KMS-11 (cell line): ENCODE results near the gene CCDC185.

Experiments
- H2AFZ ChIP-seq: fragments of 200-600 bp; sonication (generic); 2 replicates; pipeline ENCODE4 v1.6.1; 2016; ENCODE audit warnings: antibody characterized with exemption, mixed run types, low read depth
- H3K27ac ChIP-seq: fragments of 200-600 bp; sonication (generic); 2 replicates; pipeline ENCODE4 v1.6.1; 2016; ENCODE audit warnings: mild to moderate bottlenecking, mixed run types
- H3K27me3 ChIP-seq: fragments of 200-600 bp; sonication (generic); 2 replicates; pipeline ENCODE4 v1.6.1; 2017; ENCODE audit warnings: mild to moderate bottlenecking, low read depth, mixed run types, moderate library complexity; ENCODE audit not compliant: insufficient read depth
- H3K36me3 ChIP-seq: fragments of 200-600 bp; sonication (generic); 2 replicates; pipeline ENCODE4 v1.6.1; 2017; ENCODE audit warnings: mild to moderate bottlenecking, mixed run types; ENCODE audit not compliant: insufficient read depth
- H3K4me1 ChIP-seq: fragments of 200-600 bp; sonication (generic); 2 replicates; pipeline ENCODE4 v1.6.1; 2016; ENCODE audit warnings: mild to moderate bottlenecking, low read depth, mixed run types; ENCODE audit not compliant: poor library complexity, severe bottlenecking
- H3K4me2 ChIP-seq: fragments of 200-600 bp; sonication (generic); 2 replicates; pipeline ENCODE4 v1.7.0; 2016; ENCODE audit warnings: mild to moderate bottlenecking, mixed run types
- H3K4me3 ChIP-seq: fragments of 200-600 bp; sonication (generic); IDR thresholded peaks from 2 replicates; pipeline ENCODE4 v1.6.1; 2017; ENCODE audit warnings: low read depth, low read length, mixed read lengths; ENCODE audit not compliant: insufficient read depth
- H3K79me2 ChIP-seq: fragments of 200-600 bp; sonication (generic); 2 replicates; pipeline ENCODE4 v1.6.1; 2016; ENCODE audit warnings: low read depth, mixed run types; ENCODE audit not compliant: insufficient read depth
- H3K9ac ChIP-seq: fragments of 200-600 bp; sonication (generic); 2 replicates; pipeline ENCODE4 v1.6.1; 2016; ENCODE audit warnings: mild to moderate bottlenecking, mixed run types
- H4K20me1 ChIP-seq: fragments of 200-600 bp; sonication (generic); 2 replicates; pipeline ENCODE4 v1.6.1; 2016; ENCODE audit warnings: mild to moderate bottlenecking, mixed run types; ENCODE audit not compliant: insufficient read depth
- TF ChIP-seq, protein P1 (sequence below): fragments of 200-600 bp; sonication (generic); conservative IDR thresholded peaks from 2 replicates; pipeline ENCODE4 v1.6.1; 2017; ENCODE audit warnings: low read depth, mild to moderate bottlenecking, antibody characterized with exemption, low read length, moderate library complexity, mixed read lengths

The CCDC185 gene

GRCh38 chr1:223421676-223422075 lies 28.5 kb downstream of the CCDC185 start:
- TF ChIP-seq, protein P1, sequence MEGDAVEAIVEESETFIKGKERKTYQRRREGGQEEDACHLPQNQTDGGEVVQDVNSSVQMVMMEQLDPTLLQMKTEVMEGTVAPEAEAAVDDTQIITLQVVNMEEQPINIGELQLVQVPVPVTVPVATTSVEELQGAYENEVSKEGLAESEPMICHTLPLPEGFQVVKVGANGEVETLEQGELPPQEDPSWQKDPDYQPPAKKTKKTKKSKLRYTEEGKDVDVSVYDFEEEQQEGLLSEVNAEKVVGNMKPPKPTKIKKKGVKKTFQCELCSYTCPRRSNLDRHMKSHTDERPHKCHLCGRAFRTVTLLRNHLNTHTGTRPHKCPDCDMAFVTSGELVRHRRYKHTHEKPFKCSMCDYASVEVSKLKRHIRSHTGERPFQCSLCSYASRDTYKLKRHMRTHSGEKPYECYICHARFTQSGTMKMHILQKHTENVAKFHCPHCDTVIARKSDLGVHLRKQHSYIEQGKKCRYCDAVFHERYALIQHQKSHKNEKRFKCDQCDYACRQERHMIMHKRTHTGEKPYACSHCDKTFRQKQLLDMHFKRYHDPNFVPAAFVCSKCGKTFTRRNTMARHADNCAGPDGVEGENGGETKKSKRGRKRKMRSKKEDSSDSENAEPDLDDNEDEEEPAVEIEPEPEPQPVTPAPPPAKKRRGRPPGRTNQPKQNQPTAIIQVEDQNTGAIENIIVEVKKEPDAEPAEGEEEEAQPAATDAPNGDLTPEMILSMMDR = no peak
- Histone ChIP-seq H3K9ac (no peak overlapping the region), H3K4me3 (no peak overlapping the region), H2AFZ (no peak overlapping the region), H3K27ac (no peak overlapping the region), H3K4me2 (no peak overlapping the region), H3K79me2 (no peaks in the 10 kb centered on the region), H3K27me3 (no peaks in the 10 kb centered on the region), H3K36me3 (no peaks in the 10 kb centered on the region), H3K4me1 (peaks cover 8% of the 10 kb centered on the region), H4K20me1 (no peaks in the 10 kb centered on the region)

DNA sequence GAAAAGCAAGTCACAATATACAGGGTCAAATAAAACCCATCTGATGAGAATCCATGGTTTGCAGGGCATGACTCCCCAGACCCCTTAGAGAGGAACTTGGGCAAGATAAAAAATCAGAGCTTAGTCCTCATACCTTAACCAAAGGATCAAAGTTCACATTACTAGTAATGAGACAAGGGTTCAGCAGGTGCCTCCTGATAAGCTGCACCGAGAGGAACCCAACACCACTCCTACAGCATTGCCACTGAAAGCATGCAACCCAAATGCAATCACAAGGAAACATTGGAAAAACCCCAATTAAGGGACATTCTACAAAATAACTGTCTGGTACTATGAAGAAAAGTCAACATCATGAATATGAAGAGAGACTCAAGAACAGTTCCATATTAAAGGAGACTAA lies 29.7 kb downstream of the CCDC185 start:
- no peaks in the 10 kb centered on the region for H4K20me1 ChIP-seq
- peaks cover 8% of the 10 kb centered on the region for H3K4me1 ChIP-seq
- H3K36me3 ChIP-seq = no peaks in the 10 kb centered on the region
- no peaks in the 10 kb centered on the region for H3K79me2 ChIP-seq
- H3K4me3 ChIP-seq = no peak overlapping the region
- H2AFZ ChIP-seq = no peak overlapping the region
- no peak overlapping the region for H3K27ac ChIP-seq
- H3K4me2 ChIP-seq = no peak overlapping the region
- TF ChIP-seq, protein P1 = no peak
- no peak overlapping the region for H3K9ac ChIP-seq
- no peaks in the 10 kb centered on the region for H3K27me3 ChIP-seq

- no peaks in the 10 kb centered on the region for H4K20me1 ChIP-seq
- TF ChIP-seq, protein P1 = no peak
- no peaks in the 10 kb centered on the region for H3K36me3 ChIP-seq
- H3K4me2 ChIP-seq = no peak overlapping the region
- no peak overlapping the region for H3K4me3 ChIP-seq
- no peak overlapping the region for H2AFZ ChIP-seq
- no peak overlapping the region for H3K9ac ChIP-seq
- H3K4me1 ChIP-seq = peaks cover 8% of the 10 kb centered on the region
- no peak overlapping the region for H3K27ac ChIP-seq
- no peaks in the 10 kb centered on the region for H3K27me3 ChIP-seq
- H3K79me2 ChIP-seq = no peaks in the 10 kb centered on the region
Measured at GRCh38 chr1:223423641-223424233, 30.5 kb downstream of the CCDC185 start.

DNA sequence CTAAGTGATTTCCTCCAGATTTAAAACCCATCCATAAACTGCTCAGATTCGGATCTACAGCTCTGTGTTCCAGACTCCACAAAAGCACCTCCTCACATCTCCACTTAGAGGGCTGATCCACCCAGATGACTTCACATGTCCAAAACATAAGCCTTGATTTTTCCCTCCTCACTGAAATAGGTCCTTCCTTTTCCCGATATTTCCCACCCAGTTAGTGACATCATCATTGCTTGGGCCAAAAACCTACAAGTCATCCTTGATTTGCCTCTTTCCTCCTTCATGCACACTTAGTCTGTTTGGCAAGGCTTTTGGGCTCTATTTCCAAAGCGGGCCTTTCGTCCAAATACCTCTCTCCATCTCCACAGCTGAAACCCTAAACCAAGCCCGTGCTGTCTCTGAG lies 32.3 kb downstream of the CCDC185 start:
- peaks cover 8% of the 10 kb centered on the region for H3K4me1 ChIP-seq
- H4K20me1 ChIP-seq = no peaks in the 10 kb centered on the region
- H3K27ac ChIP-seq = no peak overlapping the region
- H3K4me2 ChIP-seq = no peak overlapping the region
- H3K36me3 ChIP-seq = no peaks in the 10 kb centered on the region
- no peaks in the 10 kb centered on the region for H3K79me2 ChIP-seq
- no peak overlapping the region for H2AFZ ChIP-seq
- no peaks in the 10 kb centered on the region for H3K27me3 ChIP-seq
- TF ChIP-seq, protein P1 = no peak
- H3K9ac ChIP-seq = no peak overlapping the region
- no peak overlapping the region for H3K4me3 ChIP-seq
